Pancreas (tissue), 10 donors: ENCODE data around the gene BRWD1. TPM values are rescaled to one million over a fixed set of nuclear protein-coding genes. Genes with fewer than 3 reads are reported as not detected.

ENCODE experiments used
- ATAC-seq, 4 donors: fragments of 200-7000 bp; cut with Tn5 transposase; one replicate each; pipeline versions ENCODE4 v1.8.0 to v1.9.1; 2020; ENCODE audit warnings: mild to moderate bottlenecking in 4 of 4, moderate library complexity in 4 of 4
- DNase-seq, 6 donors: peaks; one replicate each; pipeline ENCODE4 v3.0.0-alpha.2; 2020
- FAIRE-seq: peaks from 2 replicates; lab custom pipeline; 2012; peaks lifted over from hg19 to GRCh38; lab: Jason Lieb, UNC
- H3K27ac ChIP-seq, 4 donors: fragments of 200-600 bp; sonication (generic); 1 replicate in 3 of 4; 2 replicates in 1 of 4; pipeline versions ENCODE4 v1.5.0 to v1.8.0; 2020
- H3K27me3 ChIP-seq, 4 donors: fragments of 200-600 bp; one replicate each; pipeline ENCODE4 v1.8.0; 2021
- H3K36me3 ChIP-seq, 3 donors: fragments of 200-600 bp; sonication (generic) in 1 of 3; one replicate each; pipeline versions ENCODE4 v1.5.0 to v1.8.0; 2020 to 2021
- H3K4me1 ChIP-seq, 3 donors: fragments of 200-600 bp; one replicate each; pipeline ENCODE4 v1.8.0; 2021
- H3K4me3 ChIP-seq, 4 donors: fragments of 200-600 bp; sonication (generic) in 2 of 4; one replicate each; pipeline versions ENCODE4 v1.5.0 to v1.8.0; 2020 to 2021
- H3K9me3 ChIP-seq, 4 donors: fragments of 200-600 bp; one replicate each; pipeline ENCODE4 v1.8.0; 2021
- WGBS, 2 donors: extraction: QIAGEN DNeasy Blood & Tissue Kit; methylation state at CpG; one replicate each; pipeline ENCODE4 v1.1.7; 2013; 5-methylcytosine and 5-hydroxymethylcytosine counted together
- intact Hi-C, 3 donors: fragments of 100-400 bp; cut with DNase I; formaldehyde crosslinking; loops; one replicate each; pipeline versions ENCODE4 v1.11.1 to v1.14.2; 2022
- polyA plus RNA-seq, 2 donors: library from polyadenylated mRNA; stranded (reverse); fragments of 200-250 nt; gene quantifications; one replicate each; pipeline ENCODE4 v1.2.3, GENCODE V29; 2013
- total RNA-seq, 6 donors: library from RNA; stranded (reverse); fragmentation: NEBNext Ultra II Directional in 4 of 6; extraction: Animal tissue kit (Norgen Biotek cat#: 25700) in 4 of 6; gene quantifications; one replicate each; pipeline versions ENCODE4 v1.2.1 to v1.2.4, GENCODE V29; 2021 to 2023
- TF ChIP-seq, protein P1 (sequence below), 4 donors: fragments of 200-600 bp; sonication (generic) in 3 of 4; IDR thresholded peaks; one replicate each; pipeline versions ENCODE4 v1.5.0 to v1.8.0; 2021; ENCODE audit warnings: antibody characterized with exemption in 4 of 4
- donor health status: healthy with polysubstance abuse.
- donor health status: DM: no; HTN: no; CAD: no; lungs with moderate emphysema.
- donor health status: DM: no; HTN: no; CAD: no.
- donor health status: control.
- donor health status: control.
- donor health status: Bipolar disorder and iron deficiency.
- donor health status: DM: yes; HTN: yes; CAD: no.
- donor health status: DM: no; HTN: no; CAD: no.
- donor health status: DM: no; HTN: no; CAD: no.
- donor health status: DM: yes; HTN: yes; CAD: no.

The BRWD1 gene
- total and polyA plus RNA-seq, 8 donors: 7.4 to 31.7 (median 22.5) TPM

DNA sequence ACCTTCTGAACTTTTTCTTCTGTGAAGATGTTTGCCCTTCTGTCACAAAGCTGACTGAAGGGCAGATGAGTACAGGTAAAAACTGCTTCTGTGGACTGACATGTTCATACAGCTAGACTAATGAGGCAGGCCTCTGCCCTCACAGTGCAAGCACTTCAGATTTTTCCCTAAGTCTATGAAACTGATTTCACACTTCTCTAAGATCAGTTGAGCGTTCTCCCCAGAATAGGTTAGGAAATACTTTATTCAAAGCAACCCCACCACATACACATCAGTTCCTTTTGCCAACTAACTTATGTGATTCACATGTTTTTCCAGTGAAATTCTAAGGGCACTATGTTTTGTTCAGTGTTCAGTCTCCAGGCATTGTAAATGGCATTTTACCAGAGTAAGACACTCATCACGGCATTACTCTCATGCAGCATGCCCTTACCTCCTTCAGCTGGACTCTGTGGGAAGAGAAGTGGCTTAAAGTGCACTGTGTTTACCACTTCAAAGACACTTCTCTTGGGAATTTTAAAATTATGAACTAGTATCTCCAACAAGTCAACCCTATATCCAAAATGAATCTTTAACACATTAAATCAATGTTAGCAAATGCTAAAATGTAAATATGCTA is 124.8 kb downstream of the BRWD1 start:
- DNase-seq (no peak), ATAC-seq (no peak), FAIRE-seq (no peak)
- Histone ChIP-seq H3K27me3 (no peaks in the 10 kb centered on the region), H3K9me3 (no peaks in the 10 kb centered on the region), H3K4me3 (no peak overlapping the region), H3K36me3 (peaks cover 0 to 2% (median 0%) of the 10 kb centered on the region in 3 donors), H3K4me1 (peaks cover 0 to 5% (median 0%) of the 10 kb centered on the region in 3 donors), H3K27ac (no peak overlapping the region)
- intact Hi-C loops: no loop called here
- TF ChIP-seq, protein P1, sequence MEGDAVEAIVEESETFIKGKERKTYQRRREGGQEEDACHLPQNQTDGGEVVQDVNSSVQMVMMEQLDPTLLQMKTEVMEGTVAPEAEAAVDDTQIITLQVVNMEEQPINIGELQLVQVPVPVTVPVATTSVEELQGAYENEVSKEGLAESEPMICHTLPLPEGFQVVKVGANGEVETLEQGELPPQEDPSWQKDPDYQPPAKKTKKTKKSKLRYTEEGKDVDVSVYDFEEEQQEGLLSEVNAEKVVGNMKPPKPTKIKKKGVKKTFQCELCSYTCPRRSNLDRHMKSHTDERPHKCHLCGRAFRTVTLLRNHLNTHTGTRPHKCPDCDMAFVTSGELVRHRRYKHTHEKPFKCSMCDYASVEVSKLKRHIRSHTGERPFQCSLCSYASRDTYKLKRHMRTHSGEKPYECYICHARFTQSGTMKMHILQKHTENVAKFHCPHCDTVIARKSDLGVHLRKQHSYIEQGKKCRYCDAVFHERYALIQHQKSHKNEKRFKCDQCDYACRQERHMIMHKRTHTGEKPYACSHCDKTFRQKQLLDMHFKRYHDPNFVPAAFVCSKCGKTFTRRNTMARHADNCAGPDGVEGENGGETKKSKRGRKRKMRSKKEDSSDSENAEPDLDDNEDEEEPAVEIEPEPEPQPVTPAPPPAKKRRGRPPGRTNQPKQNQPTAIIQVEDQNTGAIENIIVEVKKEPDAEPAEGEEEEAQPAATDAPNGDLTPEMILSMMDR (IDR thresholded peaks at IDR 0.05): no peak
- 91 to 94% methylated on average over 2 of the region's 2 CpGs for WGBS, 2 donors

DNA sequence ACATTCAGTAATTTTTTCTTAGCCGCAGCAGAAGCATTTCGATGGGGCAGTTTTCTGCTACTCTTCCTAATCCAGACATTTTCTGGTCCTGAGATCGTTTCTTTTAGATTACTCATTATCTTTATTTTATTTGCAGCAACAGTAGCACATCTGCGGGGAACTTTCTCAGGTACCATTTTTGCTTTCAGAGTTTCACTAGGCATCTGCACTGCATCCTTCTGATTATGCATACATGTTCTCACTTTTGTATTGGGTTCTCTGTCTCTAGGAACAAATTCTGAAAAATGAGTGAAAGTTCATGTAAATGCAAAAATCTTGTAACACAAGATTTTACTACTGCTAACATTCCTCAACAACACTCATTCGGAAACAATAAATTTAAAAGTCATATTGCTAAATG is 126.3 kb downstream of the BRWD1 start:
- intact Hi-C loops: no loop called here
- no peak for ATAC-seq
- Histone ChIP-seq H3K9me3 (no peaks in the 10 kb centered on the region), H3K4me3 (no peak overlapping the region), H3K4me1 (peaks cover 0 to 7% (median 1%) of the 10 kb centered on the region in 3 donors), H3K27me3 (no peaks in the 10 kb centered on the region), H3K27ac (no peak overlapping the region), H3K36me3 (no peaks in the 10 kb centered on the region)
- WGBS, 2 donors: 77 to 79% methylated on average over 5 of the region's 5 CpGs
- TF ChIP-seq, protein P1 (IDR thresholded peaks at IDR 0.05): no peak
- FAIRE-seq: no peak
- no peak for DNase-seq

GRCh38 chr21:39186676-39187075 is 126.8 kb downstream of the BRWD1 start:
- no peak for ATAC-seq
- FAIRE-seq: no peak
- TF ChIP-seq, protein P1 (IDR thresholded peaks at IDR 0.05): no peak
- Histone ChIP-seq H3K27ac (no peak overlapping the region), H3K27me3 (no peaks in the 10 kb centered on the region), H3K4me3 (no peak overlapping the region), H3K9me3 (no peaks in the 10 kb centered on the region), H3K4me1 (peaks cover under 1 to 12% (median 5%) of the 10 kb centered on the region in 3 donors), H3K36me3 (no peaks in the 10 kb centered on the region)
- no peak for DNase-seq
- intact Hi-C loops: no loop called here

GRCh38 chr21:39185157-39185556 is 128.3 kb downstream of the BRWD1 start:
- FAIRE-seq: no peak
- H3K27ac ChIP-seq: no peak overlapping the region
- no peaks in the 10 kb centered on the region for H3K27me3 ChIP-seq
- no peaks in the 10 kb centered on the region for H3K36me3 ChIP-seq
- ATAC-seq: no peak
- TF ChIP-seq, protein P1 (IDR thresholded peaks at IDR 0.05): no peak
- WGBS, 2 donors: 66 to 67% methylated on average over 2 of the region's 2 CpGs
- intact Hi-C loops: no loop called here
- peaks cover 3 to 14% (median 5%) of the 10 kb centered on the region in 3 donors for H3K4me1 ChIP-seq
- H3K4me3 ChIP-seq: no peak overlapping the region
- H3K9me3 ChIP-seq: no peaks in the 10 kb centered on the region
- no peak for DNase-seq
